GM21526 (cell line): ENCODE data around the gene ABCB4.

Experiments
- ATAC-seq: cut with Tn5 transposase; IDR thresholded peaks from one replicate; pipeline ENCODE4 v1.9.1; 2021; ENCODE audit warnings: moderate library complexity; ENCODE audit not compliant: unreplicated experiment, low FRiP score

Gene ABCB4

GRCh38 chr7:87475359-87476178, at the start of gene ABCB4:
Gene ABCB4 (minus strand): TSS chr7:87475680. CDS start chr7:87475465, 215 bp downstream.
- ATAC-seq: peak; percentile 25

- no peak for ATAC-seq
Measured at GRCh38 chr7:87518735-87519134, 43.3 kb upstream of the ABCB4 start.

GRCh38 chr7:87517891-87518290, 42.4 kb upstream of the ABCB4 start:
- no peak for ATAC-seq

- ATAC-seq: no peak
Measured at GRCh38 chr7:87517136-87517815, 41.8 kb upstream of the ABCB4 start.

GRCh38 chr7:87513735-87514335, 38.4 kb upstream of the ABCB4 start:
- ATAC-seq: no peak

- no peak for ATAC-seq
Measured at GRCh38 chr7:87512906-87513305, 37.4 kb upstream of the ABCB4 start.

- no peak for ATAC-seq
Measured at GRCh38 chr7:87511510-87511909, 36.0 kb upstream of the ABCB4 start.

- no peak for ATAC-seq
Measured at GRCh38 chr7:87510411-87510875, 35.0 kb upstream of the ABCB4 start.

GRCh38 chr7:87507446-87507845, 32.0 kb upstream of the ABCB4 start:
- no peak for ATAC-seq

- ATAC-seq: no peak
Measured at GRCh38 chr7:87506246-87507180, 31.0 kb upstream of the ABCB4 start.

- ATAC-seq: no peak
Measured at GRCh38 chr7:87505557-87506245, 30.2 kb upstream of the ABCB4 start.

- no peak for ATAC-seq
Measured at GRCh38 chr7:87505122-87505521, 29.6 kb upstream of the ABCB4 start.

GRCh38 chr7:87499494-87499893, 24.0 kb upstream of the ABCB4 start:
- ATAC-seq: no peak

GRCh38 chr7:87498893-87499292, 23.4 kb upstream of the ABCB4 start:
- ATAC-seq: no peak

GRCh38 chr7:87497482-87497881, 22.0 kb upstream of the ABCB4 start:
- ATAC-seq: no peak

- no peak for ATAC-seq
Measured at GRCh38 chr7:87495366-87495765, 19.9 kb upstream of the ABCB4 start.

GRCh38 chr7:87494454-87494853, 19.0 kb upstream of the ABCB4 start:
- no peak for ATAC-seq

GRCh38 chr7:87483131-87483530, 7.7 kb upstream of the ABCB4 start:
- ATAC-seq: no peak

GRCh38 chr7:87482115-87482514, 6.6 kb upstream of the ABCB4 start:
- ATAC-seq: no peak

GRCh38 chr7:87480386-87480785, 4.9 kb upstream of the ABCB4 start:
- no peak for ATAC-seq
